Measurements from ENCODE around the gene VCL.
"Not testable (repeated sequence)": the region's sequence is repeated elsewhere in the genome, so short reads cannot be mapped to it uniquely, and the experiment has no call there.

Gene VCL

DNA sequence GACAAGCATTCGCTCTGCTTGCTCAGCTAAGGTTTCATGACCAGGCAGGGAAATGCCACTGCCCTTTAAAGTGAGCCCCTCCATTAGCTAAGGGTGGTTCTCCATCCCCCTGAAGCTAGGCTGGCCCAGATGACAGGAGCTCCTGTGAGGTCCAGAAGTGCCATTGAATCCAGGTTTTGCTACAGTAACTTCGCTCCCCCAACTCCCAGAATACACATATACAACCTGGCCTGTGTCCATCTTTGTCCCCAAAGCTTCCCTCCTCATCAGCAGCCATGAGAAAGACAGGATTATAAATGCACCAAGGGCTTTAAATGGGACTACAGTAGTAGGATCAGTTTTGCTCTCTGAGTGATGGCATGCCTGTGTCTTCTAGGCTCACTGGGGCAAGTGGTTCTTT is 35.5 kb upstream of the VCL start:
- H3K4me1 ChIP-seq (ENCODE audit: insufficient read depth, poor library complexity, severe bottlenecking), result peaks cover 22% of the 10 kb centered on the region
- H3K27ac ChIP-seq (ENCODE audit: poor library complexity, severe bottlenecking), result no peak overlapping the region
- no peaks in the 10 kb centered on the region for H3K36me3 ChIP-seq (ENCODE audit: low read depth)
- DNase-seq (ENCODE audit: low spot score) (no peak), ATAC-seq (ENCODE audit: low read depth) (no peak)
- H3K9me3 ChIP-seq (ENCODE audit: severe bottlenecking), result no peaks in the 10 kb centered on the region
- no peaks in the 10 kb centered on the region for H3K27me3 ChIP-seq (ENCODE audit: insufficient read depth, poor library complexity, severe bottlenecking)
- H3K4me3 ChIP-seq (ENCODE audit: severe bottlenecking), result no peak overlapping the region
- TF ChIP-seq, protein P1, sequence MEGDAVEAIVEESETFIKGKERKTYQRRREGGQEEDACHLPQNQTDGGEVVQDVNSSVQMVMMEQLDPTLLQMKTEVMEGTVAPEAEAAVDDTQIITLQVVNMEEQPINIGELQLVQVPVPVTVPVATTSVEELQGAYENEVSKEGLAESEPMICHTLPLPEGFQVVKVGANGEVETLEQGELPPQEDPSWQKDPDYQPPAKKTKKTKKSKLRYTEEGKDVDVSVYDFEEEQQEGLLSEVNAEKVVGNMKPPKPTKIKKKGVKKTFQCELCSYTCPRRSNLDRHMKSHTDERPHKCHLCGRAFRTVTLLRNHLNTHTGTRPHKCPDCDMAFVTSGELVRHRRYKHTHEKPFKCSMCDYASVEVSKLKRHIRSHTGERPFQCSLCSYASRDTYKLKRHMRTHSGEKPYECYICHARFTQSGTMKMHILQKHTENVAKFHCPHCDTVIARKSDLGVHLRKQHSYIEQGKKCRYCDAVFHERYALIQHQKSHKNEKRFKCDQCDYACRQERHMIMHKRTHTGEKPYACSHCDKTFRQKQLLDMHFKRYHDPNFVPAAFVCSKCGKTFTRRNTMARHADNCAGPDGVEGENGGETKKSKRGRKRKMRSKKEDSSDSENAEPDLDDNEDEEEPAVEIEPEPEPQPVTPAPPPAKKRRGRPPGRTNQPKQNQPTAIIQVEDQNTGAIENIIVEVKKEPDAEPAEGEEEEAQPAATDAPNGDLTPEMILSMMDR (IDR thresholded peaks at IDR 0.05; ENCODE audit: poor library complexity, severe bottlenecking), result no peak

DNA sequence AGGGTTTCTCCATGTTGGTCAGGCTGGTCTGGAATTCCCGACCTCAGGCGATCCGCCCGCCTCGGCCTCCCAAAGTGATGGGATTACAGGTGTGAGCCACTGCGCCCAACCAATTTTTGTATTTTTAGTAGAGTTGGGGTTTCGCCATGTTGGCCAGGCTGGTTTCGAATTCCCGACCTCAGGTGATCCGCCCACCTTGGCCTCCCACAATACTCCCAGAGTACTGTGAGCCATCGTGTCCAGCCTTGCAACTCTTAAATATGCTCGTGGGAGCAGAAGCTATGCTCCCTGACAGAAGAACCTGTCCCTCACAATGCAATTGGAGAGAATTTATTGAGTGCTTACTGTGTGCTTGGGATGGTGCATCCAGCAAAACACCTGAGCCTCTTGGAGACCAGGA is 34.4 kb upstream of the VCL start:
- DNase-seq (ENCODE audit: low spot score); H3K9me3 ChIP-seq (ENCODE audit: severe bottlenecking); H3K27ac ChIP-seq (ENCODE audit: poor library complexity, severe bottlenecking); ATAC-seq (ENCODE audit: low read depth); H3K27me3 ChIP-seq (ENCODE audit: insufficient read depth, poor library complexity, severe bottlenecking); H3K36me3 ChIP-seq (ENCODE audit: low read depth); H3K4me3 ChIP-seq (ENCODE audit: severe bottlenecking): not testable (repeated sequence)
- peaks cover 22% of the 10 kb centered on the region for H3K4me1 ChIP-seq (ENCODE audit: insufficient read depth, poor library complexity, severe bottlenecking)

DNA sequence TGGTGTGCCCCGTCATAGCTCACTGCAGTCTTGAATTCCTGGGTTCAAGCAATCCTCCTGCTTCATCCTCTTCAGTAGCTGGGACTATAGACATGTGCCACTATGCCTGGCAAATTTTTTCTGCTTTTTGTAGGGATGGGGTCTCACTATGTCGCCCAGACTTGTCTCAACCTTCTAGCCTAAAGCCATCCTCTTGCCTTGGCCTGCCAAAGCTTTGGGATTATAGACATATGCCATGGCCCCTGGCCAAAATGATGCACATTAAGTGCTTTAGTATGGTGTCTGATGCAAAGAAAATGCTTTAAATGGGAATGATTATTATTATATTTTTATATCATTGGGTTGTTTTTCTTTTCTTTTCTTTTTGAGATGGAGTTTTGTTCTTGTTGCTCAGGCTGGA is 33.2 kb upstream of the VCL start:
- Histone ChIP-seq H3K27ac (ENCODE audit: poor library complexity, severe bottlenecking) (peak overlapping the region; percentile 85), H3K4me1 (ENCODE audit: insufficient read depth, poor library complexity, severe bottlenecking) (peaks cover 22% of the 10 kb centered on the region)
- TF ChIP-seq, protein P1 (IDR thresholded peaks at IDR 0.05; ENCODE audit: poor library complexity, severe bottlenecking), result no peak

DNA sequence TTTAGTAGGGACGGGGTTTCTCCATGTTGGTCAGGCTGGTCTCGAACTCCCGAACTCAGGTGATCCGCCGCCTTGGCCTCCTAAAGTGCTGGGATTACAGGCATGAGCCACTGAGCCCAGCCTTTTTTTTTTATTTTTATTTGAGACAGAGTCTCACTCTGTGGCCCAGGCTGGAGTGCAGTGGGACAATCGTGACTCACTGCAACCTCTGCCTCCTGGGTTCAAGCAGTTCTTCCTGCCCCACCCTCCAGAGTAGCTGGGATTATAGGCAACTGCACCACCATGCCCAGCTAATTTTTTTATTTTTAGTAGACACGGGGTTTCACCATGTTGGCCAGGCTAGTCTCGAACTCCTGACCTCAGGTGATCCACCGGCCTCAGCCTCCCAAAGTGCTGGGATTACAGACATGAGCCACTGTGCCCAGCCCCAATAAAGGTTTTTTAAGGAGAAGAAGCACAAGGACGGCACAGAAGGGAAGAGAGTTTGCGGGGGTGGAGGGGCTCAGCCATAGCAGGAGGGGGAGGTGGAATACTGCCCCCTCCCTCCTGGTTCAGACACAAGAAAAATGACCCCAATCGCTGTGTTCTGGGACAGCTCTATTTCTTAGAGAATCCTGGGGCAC is 32.5 kb upstream of the VCL start:
- H3K4me3 ChIP-seq (ENCODE audit: severe bottlenecking); H3K36me3 ChIP-seq (ENCODE audit: low read depth); ATAC-seq (ENCODE audit: low read depth); H3K9me3 ChIP-seq (ENCODE audit: severe bottlenecking); H3K27me3 ChIP-seq (ENCODE audit: insufficient read depth, poor library complexity, severe bottlenecking); DNase-seq (ENCODE audit: low spot score): not testable (repeated sequence)
- peak overlapping the region; percentile 85 for H3K27ac ChIP-seq (ENCODE audit: poor library complexity, severe bottlenecking)
- peaks cover 22% of the 10 kb centered on the region for H3K4me1 ChIP-seq (ENCODE audit: insufficient read depth, poor library complexity, severe bottlenecking)

More for the DNA sequence above, 33.2 kb upstream of the VCL start:
- no peak for ATAC-seq (ENCODE audit: low read depth)
- no peaks in the 10 kb centered on the region for H3K36me3 ChIP-seq (ENCODE audit: low read depth)
- H3K27me3 ChIP-seq (ENCODE audit: insufficient read depth, poor library complexity, severe bottlenecking), result no peaks in the 10 kb centered on the region
- DNase-seq (ENCODE audit: low spot score), result no peak
- no peaks in the 10 kb centered on the region for H3K9me3 ChIP-seq (ENCODE audit: severe bottlenecking)
- no peak overlapping the region for H3K4me3 ChIP-seq (ENCODE audit: severe bottlenecking)

DNA sequence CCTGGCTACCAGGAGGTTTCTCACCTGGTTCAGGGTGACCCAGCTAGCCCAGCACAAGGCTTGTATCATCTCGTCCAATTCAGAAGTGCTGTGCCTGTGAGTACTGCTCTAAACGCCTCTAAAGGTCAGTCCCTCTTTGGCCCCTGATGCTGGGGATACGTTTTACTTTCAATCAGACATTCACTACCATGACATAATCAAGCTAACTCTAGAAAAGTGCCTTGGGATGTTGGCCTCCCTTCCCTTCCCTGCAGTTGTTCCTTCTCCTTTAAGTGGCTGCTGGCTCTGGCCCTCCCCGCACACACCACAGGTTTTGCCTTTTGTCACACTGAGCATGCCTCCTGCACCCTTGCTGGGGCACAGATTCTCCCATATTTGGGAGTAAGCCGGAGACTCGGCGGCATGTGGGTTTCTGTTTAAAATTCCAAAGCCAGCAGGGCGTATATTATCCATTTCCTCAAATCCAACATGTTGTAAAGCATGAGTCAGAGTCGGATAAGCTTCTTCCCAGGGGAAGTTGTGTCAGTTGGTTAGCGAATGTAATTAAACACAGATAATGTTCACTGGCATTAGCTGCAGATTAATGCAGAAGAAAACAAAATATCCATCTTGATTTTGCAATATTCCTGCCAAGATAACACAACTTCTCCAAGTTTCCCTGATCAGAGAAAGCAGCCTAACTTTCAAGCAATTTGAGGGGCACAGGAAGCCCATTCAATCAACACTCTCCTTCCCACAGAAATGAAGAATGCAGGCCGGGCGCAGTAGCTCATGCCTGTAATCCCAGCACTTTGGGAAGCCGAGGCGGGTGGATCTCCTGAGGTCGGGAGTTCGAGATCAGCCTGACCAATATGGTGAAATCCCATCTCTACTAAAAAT is 31.8 kb upstream of the VCL start:
- Histone ChIP-seq H3K27me3 (ENCODE audit: insufficient read depth, poor library complexity, severe bottlenecking) (no peaks in the 10 kb centered on the region), H3K4me3 (ENCODE audit: severe bottlenecking) (no peak overlapping the region), H3K36me3 (ENCODE audit: low read depth) (no peaks in the 10 kb centered on the region), H3K4me1 (ENCODE audit: insufficient read depth, poor library complexity, severe bottlenecking) (peaks cover 22% of the 10 kb centered on the region), H3K27ac (ENCODE audit: poor library complexity, severe bottlenecking) (peak overlapping the region; percentile 85), H3K9me3 (ENCODE audit: severe bottlenecking) (no peaks in the 10 kb centered on the region)
- ATAC-seq (ENCODE audit: low read depth), result peak; percentile 95
- DNase-seq (ENCODE audit: low spot score), result peak; percentile 87
- TF ChIP-seq, protein P1 (IDR thresholded peaks at IDR 0.05; ENCODE audit: poor library complexity, severe bottlenecking), result no peak
